Parathyroid adenoma (tissue), 2 donors: Measurements from ENCODE around the gene ENOPH1.

Source experiments
- H2AFZ ChIP-seq: fragments of 300-600 bp; sonication (generic); one replicate; pipeline ENCODE4 v1.7.0; 2017; ENCODE audit warnings: antibody characterized with exemption, mild to moderate bottlenecking
- H3K27ac ChIP-seq: fragments of 300-600 bp; sonication (generic); one replicate; pipeline ENCODE4 v1.7.0; 2017
- H3K27me3 ChIP-seq: fragments of 300-600 bp; sonication (generic); one replicate; pipeline ENCODE4 v1.7.0; 2017; ENCODE audit warnings: low read length; ENCODE audit not compliant: control insufficient read depth, insufficient read depth
- H3K36me3 ChIP-seq: fragments of 300-600 bp; sonication (generic); one replicate; pipeline ENCODE4 v1.7.0; 2017; ENCODE audit warnings: low read length; ENCODE audit not compliant: control insufficient read depth, insufficient read depth
- H3K4me1 ChIP-seq: fragments of 300-600 bp; sonication (generic); one replicate; pipeline ENCODE4 v1.7.0; 2017; ENCODE audit warnings: control low read depth
- H3K4me2 ChIP-seq: fragments of 300-600 bp; sonication (generic); one replicate; pipeline ENCODE4 v1.7.0; 2017; ENCODE audit warnings: low read length
- H3K4me3 ChIP-seq: fragments of 300-600 bp; sonication (generic); one replicate; pipeline ENCODE4 v1.7.0; 2017; ENCODE audit warnings: low read depth, low read length
- H3K79me2 ChIP-seq: fragments of 300-600 bp; sonication (generic); one replicate; pipeline ENCODE4 v1.7.0; 2017; ENCODE audit warnings: control low read depth
- H3K9ac ChIP-seq: fragments of 300-600 bp; sonication (generic); one replicate; pipeline ENCODE4 v1.7.0; 2017; ENCODE audit warnings: mild to moderate bottlenecking
- H3K9me3 ChIP-seq: fragments of 300-600 bp; sonication (generic); one replicate; pipeline ENCODE4 v1.7.0; 2017; ENCODE audit warnings: low read length; ENCODE audit not compliant: control insufficient read depth
- CTCF ChIP-seq: fragments of 300-600 bp; sonication (generic); IDR thresholded peaks from one replicate; pipeline ENCODE4 v1.7.0; 2017; ENCODE audit warnings: antibody characterized with exemption, mild to moderate bottlenecking
- donor health status: primary hyperparathyroidism.

Gene ENOPH1

GRCh38 chr4:82489076-82489475 is 58.7 kb downstream of the ENOPH1 start:
- Histone ChIP-seq H2AFZ (no peak overlapping the region), H3K4me3 (no peak overlapping the region), H3K79me2 (no peaks in the 10 kb centered on the region), H3K27ac (no peak overlapping the region), H3K36me3 (no peaks in the 10 kb centered on the region), H3K9ac (no peak overlapping the region), H3K9me3 (no peaks in the 10 kb centered on the region), H3K4me1 (no peaks in the 10 kb centered on the region), H3K4me2 (no peak overlapping the region), H3K27me3 (no peaks in the 10 kb centered on the region)
- no peak for TF ChIP-seq CTCF

DNA sequence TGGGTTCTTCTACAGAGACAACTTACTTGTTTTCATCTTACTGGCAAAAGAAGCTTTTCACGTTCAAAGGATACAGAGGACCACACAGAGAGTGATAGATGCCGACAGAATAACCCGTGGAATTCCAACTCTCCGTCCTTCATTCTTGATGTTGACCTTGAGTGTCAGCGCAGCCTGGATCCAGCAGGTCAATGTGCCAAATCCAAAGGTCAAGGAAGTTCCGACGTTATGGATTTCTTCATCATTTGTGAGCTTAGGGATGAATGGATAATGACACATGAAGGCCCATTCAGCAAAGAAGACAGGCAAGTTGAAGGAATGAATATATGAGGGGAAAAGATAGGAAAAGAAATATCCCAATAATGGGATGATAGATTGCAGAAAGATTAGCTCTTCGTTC is 59.6 kb downstream of the ENOPH1 start:
- no peaks in the 10 kb centered on the region for H3K27me3 ChIP-seq
- TF ChIP-seq CTCF, result no peak

DNA sequence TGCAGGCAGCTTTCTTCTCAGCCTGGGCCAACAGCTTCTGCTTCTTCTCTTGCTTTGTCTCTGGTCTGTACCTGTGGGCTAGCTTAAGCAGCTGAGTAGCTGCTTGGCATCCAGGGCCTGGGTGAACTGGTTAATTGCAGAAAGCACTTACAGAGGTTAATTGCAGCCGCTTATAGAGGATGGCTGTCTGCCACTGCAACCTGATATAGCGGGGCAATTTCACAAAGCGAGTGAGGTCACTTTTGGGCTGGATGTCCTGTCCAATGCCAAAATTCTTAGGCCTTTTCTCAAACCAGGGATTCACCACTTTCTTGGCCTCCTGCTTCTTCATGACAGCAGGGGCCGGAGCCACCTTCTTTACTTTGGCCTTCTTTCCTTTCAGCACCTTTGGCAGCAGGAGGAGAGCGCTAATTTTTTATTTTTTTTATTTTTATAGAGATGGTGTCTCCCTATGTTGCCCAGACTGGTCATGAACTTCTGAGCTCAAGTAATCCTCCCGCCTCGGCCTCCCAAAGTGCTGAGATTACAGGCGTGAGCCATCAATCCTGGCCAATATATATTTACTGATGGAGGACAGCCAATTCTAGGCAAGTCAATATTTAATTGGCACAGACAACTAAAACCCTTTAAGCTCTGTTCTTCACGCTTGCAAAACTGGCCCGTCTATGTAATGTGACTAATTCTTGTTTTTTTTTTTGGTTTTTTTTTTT is 61.0 kb downstream of the ENOPH1 start:
- H3K4me2 ChIP-seq, result no peak overlapping the region
- no peak overlapping the region for H2AFZ ChIP-seq
- no peak overlapping the region for H3K27ac ChIP-seq

More for the DNA sequence above, 59.6 kb downstream of the ENOPH1 start:
- Histone ChIP-seq H3K4me3 (no peak overlapping the region), H2AFZ (no peak overlapping the region), H3K9me3 (no peaks in the 10 kb centered on the region), H3K79me2 (no peaks in the 10 kb centered on the region), H3K27ac (no peak overlapping the region), H3K4me1 (no peaks in the 10 kb centered on the region), H3K4me2 (no peak overlapping the region), H3K9ac (no peak overlapping the region), H3K36me3 (no peaks in the 10 kb centered on the region)

DNA sequence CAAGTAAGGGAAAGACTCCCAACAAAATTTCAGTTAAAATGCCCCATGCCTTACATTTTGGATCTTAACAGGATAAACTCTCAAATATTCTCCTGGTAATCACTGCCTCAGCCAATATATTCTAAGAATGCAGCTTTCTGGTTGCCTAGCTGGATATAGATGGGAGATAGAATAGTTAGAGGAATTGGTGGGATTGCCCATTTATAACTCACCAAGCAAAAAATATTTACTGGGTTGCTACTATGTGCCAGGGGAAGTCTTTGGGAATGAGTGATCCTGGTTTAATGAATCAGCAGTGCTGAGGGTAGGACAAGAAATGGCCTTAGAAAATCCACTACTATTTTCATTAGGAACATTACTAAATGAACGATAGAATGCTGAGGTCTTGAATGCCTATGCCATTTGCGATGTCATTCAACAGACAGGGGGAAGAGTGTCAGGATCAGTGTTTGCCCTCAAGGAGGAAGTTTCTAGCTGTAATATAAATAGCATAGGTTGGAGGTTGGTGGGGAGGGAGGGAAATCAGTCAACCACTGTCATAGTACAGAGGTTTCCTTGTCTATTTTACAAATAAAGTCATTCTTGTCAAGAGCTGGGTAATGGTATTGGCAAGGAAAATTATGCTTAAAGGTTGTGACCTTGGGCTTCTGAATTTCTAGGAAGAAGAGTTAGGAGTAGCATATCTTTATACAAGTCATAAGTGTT is 63.5 kb downstream of the ENOPH1 start:
- Histone ChIP-seq H2AFZ (no peak overlapping the region), H3K4me1 (no peaks in the 10 kb centered on the region), H3K79me2 (no peaks in the 10 kb centered on the region), H3K27me3 (no peaks in the 10 kb centered on the region), H3K9ac (no peak overlapping the region), H3K9me3 (no peaks in the 10 kb centered on the region), H3K36me3 (no peaks in the 10 kb centered on the region), H3K27ac (no peak overlapping the region), H3K4me3 (no peak overlapping the region), H3K4me2 (no peak overlapping the region)
- TF ChIP-seq CTCF, result no peak

More for the DNA sequence above, 61.0 kb downstream of the ENOPH1 start:
- Histone ChIP-seq H3K9me3 (no peaks in the 10 kb centered on the region), H3K27me3 (no peaks in the 10 kb centered on the region), H3K4me3 (no peak overlapping the region), H3K9ac (no peak overlapping the region), H3K79me2 (no peaks in the 10 kb centered on the region), H3K36me3 (no peaks in the 10 kb centered on the region), H3K4me1 (no peaks in the 10 kb centered on the region)
- no peak for TF ChIP-seq CTCF
